EH (cell line): ENCODE measurements around the gene SERPINC1.
"Not testable (repeated sequence)": the region's sequence is repeated elsewhere in the genome, so short reads cannot be mapped to it uniquely, and the experiment has no call there.

Experiments used
- DNase-seq: peaks from one replicate; pipeline ENCODE4 v3.0.0-alpha.2; 2015; ENCODE audit warnings: low read depth

SERPINC1 gene

DNA sequence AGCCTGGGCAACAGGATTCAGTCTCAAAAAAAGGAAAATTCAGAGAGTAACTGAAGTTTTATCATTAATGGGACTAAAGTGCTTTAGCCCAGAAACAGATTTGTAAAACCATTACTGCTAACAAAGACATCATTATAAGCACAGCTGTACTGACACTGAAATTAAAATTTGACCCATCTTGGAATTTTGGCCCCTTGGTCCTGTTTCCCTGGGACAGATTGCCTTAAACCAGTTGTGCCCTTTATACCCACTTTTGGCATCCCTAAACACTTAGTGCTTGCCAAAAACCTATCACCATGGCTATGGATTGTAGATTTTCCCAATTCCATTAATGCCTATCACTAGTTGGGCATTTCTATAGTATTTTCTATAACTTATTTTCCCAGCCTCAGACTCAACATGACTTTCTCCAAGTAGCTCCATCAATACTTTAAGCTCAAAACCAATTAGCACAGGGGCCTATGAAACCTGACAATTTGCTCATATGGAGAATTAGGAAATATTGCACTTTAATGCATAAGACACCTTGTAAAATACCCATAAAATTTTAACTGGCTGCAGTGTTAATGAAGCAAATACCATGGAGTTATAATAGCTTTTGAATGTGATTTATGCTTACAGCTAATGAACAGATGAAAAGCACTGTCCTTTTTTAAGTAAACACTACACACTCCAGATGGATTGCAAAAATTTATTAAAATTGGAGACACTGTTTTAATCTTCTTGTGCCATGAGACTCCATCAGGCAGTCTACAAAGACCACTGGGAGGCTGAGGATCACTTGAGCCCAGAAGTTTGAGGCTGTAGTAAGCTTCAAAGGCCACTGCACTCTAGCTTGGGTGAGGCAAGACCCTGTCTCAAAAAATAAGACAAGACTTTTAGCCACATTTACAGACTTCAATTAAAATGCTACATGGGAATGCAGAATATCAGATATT is 53.6 kb downstream of the SERPINC1 start:
- no peak for DNase-seq

DNA sequence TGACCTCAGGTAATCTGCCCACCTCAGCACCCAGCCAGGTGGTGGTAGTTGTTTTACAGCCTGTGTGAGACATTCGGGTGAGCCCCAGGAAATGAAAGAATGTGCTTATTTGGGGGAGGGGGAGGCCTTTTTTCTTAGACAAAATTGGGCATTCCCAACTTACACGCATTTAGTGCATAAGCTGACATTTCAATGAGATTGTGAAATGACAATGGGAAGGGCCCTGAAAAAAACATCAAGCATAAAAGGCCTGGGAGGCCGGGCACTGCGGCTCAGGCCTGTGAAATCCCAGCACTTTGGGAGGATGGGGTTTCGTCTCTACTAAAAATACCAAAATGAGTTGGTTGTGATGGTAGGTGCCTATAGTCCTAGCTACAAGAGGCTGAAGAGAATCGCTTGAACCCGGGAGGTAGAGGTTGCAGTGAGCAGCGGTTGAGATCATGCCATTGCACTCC is 54.3 kb downstream of the SERPINC1 start:
- DNase-seq = peak; percentile 34

DNA sequence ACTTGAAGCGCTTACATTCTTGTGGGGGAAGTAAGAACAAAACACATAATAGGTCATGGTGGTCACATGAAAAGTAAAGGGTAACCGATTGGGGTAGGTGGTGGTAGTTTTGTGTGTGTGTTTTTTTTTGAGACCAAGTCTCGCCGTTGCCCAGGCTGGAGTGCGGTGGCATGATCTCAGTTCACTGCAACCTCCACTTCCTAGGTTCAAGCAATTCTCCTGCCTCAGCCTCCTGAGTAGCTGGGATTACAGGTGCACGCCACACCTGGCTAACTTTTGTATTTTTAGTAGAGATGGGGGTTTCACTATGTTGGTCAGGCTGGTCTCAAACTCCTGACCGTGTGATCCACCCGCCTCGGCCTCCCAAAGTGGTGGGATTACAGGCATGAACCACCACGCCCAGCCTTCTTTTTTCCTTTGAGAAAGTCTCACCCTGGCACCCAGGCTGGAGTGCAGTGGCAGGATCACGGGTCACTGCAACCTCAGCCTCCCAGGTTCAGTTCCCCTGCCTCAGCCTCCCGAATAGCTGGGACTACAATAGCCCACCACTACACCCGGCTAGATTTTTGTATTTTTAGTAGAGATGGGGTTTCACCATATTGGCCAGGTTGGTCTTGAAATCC is 54.9 kb downstream of the SERPINC1 start:
- peak; percentile 57 for DNase-seq

DNA sequence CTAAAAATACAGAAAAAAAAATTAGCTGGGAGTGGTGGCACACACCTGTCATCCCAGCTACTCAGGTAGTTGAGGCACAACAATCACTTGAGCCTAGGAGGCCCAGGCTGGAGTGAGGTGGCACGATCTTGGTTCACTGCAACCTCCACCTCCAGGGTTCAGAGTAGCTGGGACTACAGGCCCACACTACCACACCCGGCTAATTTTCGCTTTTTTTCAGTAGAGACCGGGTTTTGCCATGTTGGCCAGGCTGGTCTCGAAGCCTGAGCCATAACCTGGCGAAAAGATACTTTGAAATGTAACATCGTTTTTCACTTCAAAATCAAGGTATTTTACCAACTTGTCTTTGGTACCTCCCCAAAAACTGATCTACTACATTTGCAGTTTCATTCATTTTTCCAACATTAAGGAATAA is 55.4 kb downstream of the SERPINC1 start:
- DNase-seq = peak; percentile 48

DNA sequence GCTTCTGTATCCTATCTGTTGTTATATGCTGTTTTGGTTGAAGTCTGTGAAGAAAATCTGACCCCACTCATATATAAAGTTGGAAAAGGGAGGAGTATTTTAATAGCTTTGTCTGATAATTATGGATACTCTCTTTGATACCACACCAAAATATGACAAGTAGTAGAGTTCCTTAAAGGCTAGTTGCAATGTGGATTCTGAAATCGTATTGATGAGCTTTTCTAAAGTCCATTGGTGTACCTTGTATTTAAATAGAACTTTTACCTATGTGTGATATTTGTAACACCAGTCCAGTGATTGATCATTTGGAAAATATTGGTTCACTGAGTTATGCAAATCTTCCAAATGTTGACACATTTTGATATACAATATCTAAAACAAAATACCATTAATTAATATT is 57.1 kb downstream of the SERPINC1 start:
- DNase-seq = no peak

DNA sequence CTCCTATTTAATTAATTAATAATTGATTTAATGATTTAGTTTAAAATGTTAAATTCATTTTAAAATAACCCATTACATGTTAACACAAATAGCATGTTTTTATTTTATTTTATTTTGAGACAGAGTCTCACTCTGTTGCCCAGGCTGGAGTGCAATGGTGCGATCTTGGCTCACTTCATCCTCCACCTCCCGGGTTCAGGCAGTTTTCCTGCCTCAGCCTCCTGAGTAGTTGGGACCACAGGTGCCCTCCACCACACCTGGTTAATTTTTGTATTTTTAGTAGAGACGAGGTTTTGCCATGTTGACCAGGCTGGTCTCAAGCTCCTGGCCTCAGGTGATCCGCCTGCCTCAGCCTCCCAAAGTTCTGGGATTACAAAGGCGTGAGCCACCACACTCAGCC is 57.6 kb downstream of the SERPINC1 start:
- not testable (repeated sequence) for DNase-seq

DNA sequence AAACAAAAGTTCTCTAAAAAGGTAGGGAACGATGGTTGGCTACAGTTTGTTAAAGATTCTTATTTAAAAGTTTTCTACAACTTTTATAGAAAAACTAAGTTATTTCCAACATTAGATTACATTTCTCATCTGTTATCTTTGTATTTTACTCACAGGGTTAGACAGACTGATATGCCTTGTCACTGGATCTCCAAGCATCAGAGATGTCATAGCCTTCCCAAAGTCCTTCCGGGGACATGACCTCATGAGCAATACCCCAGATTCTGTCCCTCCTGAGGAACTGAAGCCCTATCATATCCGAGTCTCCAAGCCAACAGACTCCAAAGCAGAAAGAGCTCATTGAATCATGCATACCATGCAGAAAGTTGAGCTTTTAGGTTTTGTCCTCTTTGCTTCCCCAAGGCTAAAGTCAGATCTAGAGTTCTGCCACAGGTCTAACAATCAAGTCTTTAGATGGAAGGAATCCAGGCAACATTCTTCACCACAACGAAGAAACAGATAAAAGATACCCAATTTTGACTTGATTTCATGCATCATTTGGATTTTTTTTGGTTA is 59.7 kb downstream of the SERPINC1 start:
- no peak for DNase-seq

DNA sequence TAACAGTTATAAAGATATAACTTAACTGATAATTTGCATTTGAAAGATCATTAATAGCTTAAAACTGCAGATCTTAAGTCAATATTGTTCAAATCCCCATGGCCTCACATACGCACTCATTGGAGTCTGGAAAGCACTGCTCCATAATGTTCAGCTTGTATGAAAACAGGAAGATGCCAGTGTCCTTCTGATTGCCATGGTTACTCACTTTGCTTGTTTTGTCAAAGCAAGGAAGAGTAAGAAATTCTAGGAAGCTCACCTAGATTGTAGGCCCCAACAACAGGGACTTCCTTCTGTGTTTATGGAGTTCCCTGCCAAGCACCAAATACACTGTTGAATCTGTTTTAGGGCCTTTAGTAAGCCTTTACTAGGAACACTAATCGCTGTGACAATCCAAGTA is 60.2 kb downstream of the SERPINC1 start:
- DNase-seq = no peak

DNA sequence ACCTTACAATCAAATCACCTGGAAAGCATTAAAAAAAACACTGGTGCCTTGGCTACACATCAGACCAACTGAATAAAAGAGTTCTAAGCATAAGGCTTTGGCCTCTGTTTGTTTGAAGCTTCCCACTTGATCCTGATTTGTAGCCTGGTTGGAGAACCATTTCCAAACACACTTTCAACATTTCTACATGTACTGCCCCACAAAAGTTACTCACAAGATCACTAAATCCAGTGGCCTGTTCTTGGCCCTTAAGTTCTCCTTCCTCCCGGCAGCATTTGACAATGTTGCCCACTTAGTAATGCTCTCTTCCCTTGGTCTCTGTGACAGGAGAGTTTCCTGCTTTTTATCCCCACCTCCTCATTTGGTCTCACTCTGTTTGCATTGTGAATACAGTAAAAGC is 61.1 kb downstream of the SERPINC1 start:
- DNase-seq = no peak
